Activated T-cell treated with anti-CD3 and anti-CD28 coated beads for 4 hours (primary cell): ENCODE data around the gene FA2H.
"Not testable (repeated sequence)": the region's sequence is repeated elsewhere in the genome, so short reads cannot be mapped to it uniquely, and the experiment has no call there.

ENCODE experiments used
- DNase-seq: peaks from one replicate; pipeline ENCODE4 v3.0.0-alpha.2; 2020

FA2H gene

GRCh38 chr16:74774223-74775139, at the start of gene FA2H:
FA2H (minus strand) TSS chr16:74774820; CDS start chr16:74774755, 65 bp downstream.
- DNase-seq, result peak; percentile 37

GRCh38 chr16:74817851-74818250, 43.2 kb upstream of the FA2H start:
- no peak for DNase-seq

- DNase-seq, result peak; percentile 56
Observed at GRCh38 chr16:74813109-74813641, 38.6 kb upstream of the FA2H start.

- no peak for DNase-seq
Observed at GRCh38 chr16:74811911-74812310, 37.3 kb upstream of the FA2H start.

GRCh38 chr16:74811216-74811615, 36.6 kb upstream of the FA2H start:
- not testable (repeated sequence) for DNase-seq

- no peak for DNase-seq
Observed at GRCh38 chr16:74807052-74807646, 32.5 kb upstream of the FA2H start.

GRCh38 chr16:74800216-74800871, 25.7 kb upstream of the FA2H start:
- no peak for DNase-seq

GRCh38 chr16:74797414-74797813, 22.8 kb upstream of the FA2H start:
- DNase-seq, result no peak

- DNase-seq, result no peak
Observed at GRCh38 chr16:74795104-74795503, 20.5 kb upstream of the FA2H start.

- DNase-seq, result no peak
Observed at GRCh38 chr16:74794668-74795067, 20.0 kb upstream of the FA2H start.

- no peak for DNase-seq
Observed at GRCh38 chr16:74793571-74793970, 19.0 kb upstream of the FA2H start.

GRCh38 chr16:74792225-74792624, 17.6 kb upstream of the FA2H start:
- no peak for DNase-seq

GRCh38 chr16:74791749-74792148, 17.1 kb upstream of the FA2H start:
- not testable (repeated sequence) for DNase-seq

GRCh38 chr16:74788108-74788507, 13.5 kb upstream of the FA2H start:
- no peak for DNase-seq

GRCh38 chr16:74785031-74785430, 10.4 kb upstream of the FA2H start:
- DNase-seq, result no peak

GRCh38 chr16:74778646-74779045, 4.0 kb upstream of the FA2H start:
- DNase-seq, result no peak

GRCh38 chr16:74776926-74777325, 2.3 kb upstream of the FA2H start:
- DNase-seq, result no peak

GRCh38 chr16:74775255-74775654, 635 bp upstream of the FA2H start:
- no peak for DNase-seq

GRCh38 chr16:74773446-74774222, 986 bp downstream of the FA2H start:
- no peak for DNase-seq

- no peak for DNase-seq
Observed at GRCh38 chr16:74771656-74772315, 2.8 kb downstream of the FA2H start.

GRCh38 chr16:74770831-74771526, 3.6 kb downstream of the FA2H start:
- DNase-seq, result no peak
